ENCODE results near the gene CCDC102A. TPM values are rescaled to one million over a fixed set of nuclear protein-coding genes. Genes with fewer than 3 reads are reported as not detected.
"Not testable (repeated sequence)": the region's sequence is repeated elsewhere in the genome, so short reads cannot be mapped to it uniquely, and the experiment has no call there.

Gene CCDC102A
- total RNA-seq, 2 donors from 2014 or later, result 5.4 to 13.9 TPM

- no peak overlapping the region for H3K27ac Mint-ChIP-seq
- no peaks in the 10 kb centered on the region for H3K36me3 Mint-ChIP-seq
- DNase-seq (ENCODE audit: low spot score in 2 of 2) (no peak), ATAC-seq (no peak)
- H3K9me3 Mint-ChIP-seq, result no peaks in the 10 kb centered on the region
Measured at GRCh38 chr16:57503366-57503765, 33.0 kb downstream of the CCDC102A start.

DNA sequence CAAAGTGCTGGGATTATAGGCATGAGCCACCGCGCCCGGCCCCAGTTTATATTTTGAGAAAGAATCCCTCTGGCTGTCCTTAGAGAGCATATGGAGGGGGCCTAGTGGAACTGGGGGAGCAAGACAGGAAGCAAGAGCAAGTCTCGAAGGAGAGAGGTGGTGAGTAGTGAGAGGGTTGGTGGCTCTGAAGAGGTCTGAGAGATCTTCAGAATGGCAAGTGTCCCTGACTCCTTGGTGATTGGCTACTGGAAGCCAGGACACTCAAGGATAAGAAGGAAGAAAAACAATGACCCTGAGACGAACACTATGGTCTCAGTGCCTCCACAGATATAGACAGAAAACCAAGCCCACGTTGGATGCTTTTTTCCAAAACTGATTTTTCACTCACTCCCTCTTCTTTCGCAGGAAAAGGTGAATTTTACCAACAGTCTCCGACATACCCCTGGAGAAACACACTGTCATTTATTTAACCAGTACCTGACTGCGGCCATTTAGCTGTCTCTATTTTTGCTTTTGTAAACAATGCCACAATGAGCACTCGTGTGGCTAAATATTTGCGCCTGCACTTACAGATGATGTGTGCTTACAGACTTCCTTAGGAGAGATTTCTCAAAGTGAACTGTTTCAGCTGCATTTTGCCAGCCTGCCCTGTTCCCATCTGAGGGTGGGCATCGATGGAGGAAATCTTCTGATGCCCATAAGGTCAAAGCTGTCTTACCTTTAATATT lies 34.2 kb downstream of the CCDC102A start:
- ATAC-seq (no peak), DNase-seq (ENCODE audit: low spot score in 2 of 2) (no peak)
- no peaks in the 10 kb centered on the region for H3K36me3 Mint-ChIP-seq
- no peaks in the 10 kb centered on the region for H3K9me3 Mint-ChIP-seq
- H3K27ac Mint-ChIP-seq, result no peak overlapping the region

DNA sequence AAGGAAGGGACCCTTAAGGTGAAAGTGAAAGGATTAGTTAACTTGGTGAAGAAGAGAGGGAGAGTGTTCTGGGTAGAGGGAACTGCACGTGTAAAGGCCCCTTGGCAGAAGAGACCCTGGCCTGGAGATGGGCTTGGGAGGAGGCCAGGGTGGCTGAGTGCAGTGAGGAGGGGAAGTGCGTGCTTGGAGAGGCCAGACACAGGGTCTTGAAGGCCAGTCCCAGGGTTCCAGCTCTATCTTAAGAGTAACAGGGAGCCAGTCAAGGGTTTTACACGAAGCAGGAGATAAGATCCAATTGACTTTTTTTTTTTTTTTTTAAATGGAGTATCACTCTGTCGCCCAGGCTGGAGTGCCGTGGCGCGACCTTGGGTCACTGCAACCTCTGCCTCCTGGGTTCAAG lies 34.9 kb downstream of the CCDC102A start:
- DNase-seq (ENCODE audit: low spot score in 2 of 2) (no peak), ATAC-seq (no peak)
- no peaks in the 10 kb centered on the region for H3K36me3 Mint-ChIP-seq
- peak overlapping the region; percentile 6 to 75 for H3K27ac Mint-ChIP-seq
- H3K9me3 Mint-ChIP-seq, result no peaks in the 10 kb centered on the region

DNA sequence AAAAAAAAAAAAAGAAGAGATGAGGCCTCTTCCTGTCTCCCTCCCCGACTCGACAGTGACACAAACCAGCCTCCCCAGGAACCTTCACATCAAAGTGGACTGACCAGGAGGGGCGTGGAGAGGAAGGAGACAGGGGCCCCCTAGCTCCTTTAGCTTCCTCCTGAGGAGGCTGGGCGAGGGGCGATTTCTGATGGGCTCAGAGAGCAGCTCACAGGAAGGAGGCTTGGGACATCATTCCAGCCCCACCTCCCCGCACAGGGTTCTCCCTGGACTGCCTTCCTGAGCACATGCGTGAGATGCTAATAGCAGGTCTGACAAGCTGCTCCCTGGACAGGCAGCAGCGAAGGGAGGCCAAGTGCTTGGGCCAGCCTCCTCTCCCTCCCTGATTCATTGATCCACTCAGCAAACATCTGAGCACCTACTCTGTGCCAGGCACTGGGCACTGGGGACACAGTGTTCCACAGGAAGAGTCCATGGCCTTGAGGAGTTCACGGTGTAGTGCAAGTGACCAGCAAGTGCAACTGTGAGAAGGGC lies 35.7 kb downstream of the CCDC102A start:
- no peak for DNase-seq (ENCODE audit: low spot score in 2 of 2)

DNA sequence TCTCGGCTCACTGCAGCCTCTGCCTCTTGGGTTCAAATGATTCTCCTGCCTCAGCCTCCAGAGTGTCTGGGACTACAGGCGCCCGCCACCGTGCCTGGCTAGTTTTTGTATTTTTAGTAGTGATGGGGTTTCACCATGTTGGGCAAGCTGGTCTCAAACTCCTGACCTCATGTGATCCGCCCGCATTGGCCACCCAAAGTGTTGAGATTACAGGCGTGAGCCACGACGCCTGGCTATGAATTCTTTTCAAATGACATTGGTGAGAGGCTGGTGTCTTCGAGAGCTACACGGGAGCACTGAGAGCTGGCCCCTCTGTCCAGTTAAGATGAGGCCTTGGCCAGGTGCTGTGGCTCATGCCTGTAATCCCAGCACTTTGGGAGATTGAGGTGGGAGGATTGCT lies 36.4 kb downstream of the CCDC102A start:
- H3K36me3 Mint-ChIP-seq; H3K27ac Mint-ChIP-seq; DNase-seq (ENCODE audit: low spot score in 2 of 2); H3K9me3 Mint-ChIP-seq; ATAC-seq: not testable (repeated sequence)

More for the DNA sequence above, 35.7 kb downstream of the CCDC102A start:
- ATAC-seq, result peak in 1 of 2 donors; percentile 61
- H3K27ac Mint-ChIP-seq, result peak overlapping the region in 1 of 2 donors; percentile 75
- H3K36me3 Mint-ChIP-seq, result no peaks in the 10 kb centered on the region
- no peaks in the 10 kb centered on the region for H3K9me3 Mint-ChIP-seq

DNA sequence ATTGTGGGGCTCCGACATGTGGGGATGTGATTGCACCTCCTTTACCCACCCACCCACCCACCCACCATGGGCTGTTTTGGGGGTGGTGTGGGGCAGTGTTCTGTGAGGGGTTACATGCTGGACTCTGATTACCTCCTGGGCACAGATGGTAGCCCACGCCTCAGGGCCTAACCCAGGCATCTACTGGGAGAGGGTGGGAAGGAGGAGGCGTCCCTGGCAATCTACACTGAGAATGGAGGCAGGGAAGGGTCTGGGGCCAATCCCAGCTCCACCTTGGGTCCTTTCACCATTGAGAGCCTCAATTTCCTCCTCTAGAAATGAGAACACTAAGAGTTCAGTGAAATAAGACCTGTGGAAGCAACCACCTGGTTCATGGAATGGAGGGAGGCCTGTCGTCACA lies 38.3 kb downstream of the CCDC102A start:
- Mint-ChIP-seq H3K36me3 (no peaks in the 10 kb centered on the region), H3K27ac (no peak overlapping the region), H3K9me3 (no peaks in the 10 kb centered on the region)
- ATAC-seq (no peak), DNase-seq (ENCODE audit: low spot score in 2 of 2) (no peak)

- ATAC-seq (no peak), DNase-seq (ENCODE audit: low spot score in 2 of 2) (no peak)
- Mint-ChIP-seq H3K27ac (no peak overlapping the region), H3K36me3 (no peaks in the 10 kb centered on the region), H3K9me3 (no peaks in the 10 kb centered on the region)
Measured at GRCh38 chr16:57497121-57497520, 39.2 kb downstream of the CCDC102A start.

GRCh38 chr16:57493767-57494166 lies 42.6 kb downstream of the CCDC102A start:
- Mint-ChIP-seq H3K27ac (no peak overlapping the region), H3K9me3 (no peaks in the 10 kb centered on the region), H3K36me3 (no peaks in the 10 kb centered on the region)
- ATAC-seq (no peak), DNase-seq (ENCODE audit: low spot score in 2 of 2) (no peak)

GRCh38 chr16:57489229-57489628 lies 47.1 kb downstream of the CCDC102A start:
- DNase-seq (ENCODE audit: low spot score in 2 of 2), result no peak
- ATAC-seq, result no peak
- Mint-ChIP-seq H3K27ac (no peak overlapping the region), H3K36me3 (no peaks in the 10 kb centered on the region), H3K9me3 (no peaks in the 10 kb centered on the region)

- no peak for ATAC-seq
- Mint-ChIP-seq H3K36me3 (no peaks in the 10 kb centered on the region), H3K9me3 (no peaks in the 10 kb centered on the region), H3K27ac (peak overlapping the region; percentile 83 to 84)
- DNase-seq (ENCODE audit: low spot score in 2 of 2), result no peak
Measured at GRCh38 chr16:57486858-57487834, 49.2 kb downstream of the CCDC102A start.

GRCh38 chr16:57485916-57486857 lies 50.2 kb downstream of the CCDC102A start, which contains the start of gene DOK4:
Gene DOK4, minus strand, starts transcription at chr16:57486493. Its CDS starts 6,986 bp downstream, at chr16:57479507.
- DNase-seq (ENCODE audit: low spot score in 2 of 2), result peak; percentile 71 to 86
- H3K9me3 Mint-ChIP-seq, result no peaks in the 10 kb centered on the region
- H3K27ac Mint-ChIP-seq, result peak within 1 kb of the TSS; percentile 83 to 84
- ATAC-seq, result peak; percentile 89 to 98
- H3K36me3 Mint-ChIP-seq, result no peaks in the 10 kb centered on the region

GRCh38 chr16:57485091-57485915 lies 51.1 kb downstream of the CCDC102A start:
- ATAC-seq (no peak), DNase-seq (ENCODE audit: low spot score in 2 of 2) (no peak)
- Mint-ChIP-seq H3K27ac (peak overlapping the region; percentile 39 to 81), H3K9me3 (no peaks in the 10 kb centered on the region), H3K36me3 (no peaks in the 10 kb centered on the region)

DNA sequence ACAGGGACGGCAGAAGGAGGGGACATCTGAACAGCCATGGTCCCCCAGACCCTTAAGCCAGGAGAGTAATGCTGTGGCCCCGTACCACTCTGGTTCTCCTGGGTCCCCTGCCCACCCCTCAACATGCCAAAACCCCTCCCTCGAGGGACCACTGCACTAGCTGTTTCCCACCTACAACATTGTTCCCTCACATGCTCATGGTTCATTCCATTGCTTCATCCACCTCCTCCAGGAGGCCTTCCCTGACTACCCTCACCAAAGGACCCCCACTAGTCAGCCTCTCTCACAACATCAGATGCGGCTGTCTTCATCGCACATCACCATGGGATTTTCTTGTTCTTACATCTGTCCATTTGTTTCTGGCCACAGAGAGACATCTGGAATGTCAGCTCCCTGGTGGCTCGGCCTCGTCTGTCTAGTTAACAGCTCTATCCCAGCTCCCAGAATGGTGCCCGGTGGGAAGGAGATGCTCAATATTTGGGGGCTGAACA lies 51.8 kb downstream of the CCDC102A start:
- Mint-ChIP-seq H3K9me3 (no peaks in the 10 kb centered on the region), H3K27ac (no peak overlapping the region), H3K36me3 (no peaks in the 10 kb centered on the region)
- DNase-seq (ENCODE audit: low spot score in 2 of 2) (no peak), ATAC-seq (no peak)

DNA sequence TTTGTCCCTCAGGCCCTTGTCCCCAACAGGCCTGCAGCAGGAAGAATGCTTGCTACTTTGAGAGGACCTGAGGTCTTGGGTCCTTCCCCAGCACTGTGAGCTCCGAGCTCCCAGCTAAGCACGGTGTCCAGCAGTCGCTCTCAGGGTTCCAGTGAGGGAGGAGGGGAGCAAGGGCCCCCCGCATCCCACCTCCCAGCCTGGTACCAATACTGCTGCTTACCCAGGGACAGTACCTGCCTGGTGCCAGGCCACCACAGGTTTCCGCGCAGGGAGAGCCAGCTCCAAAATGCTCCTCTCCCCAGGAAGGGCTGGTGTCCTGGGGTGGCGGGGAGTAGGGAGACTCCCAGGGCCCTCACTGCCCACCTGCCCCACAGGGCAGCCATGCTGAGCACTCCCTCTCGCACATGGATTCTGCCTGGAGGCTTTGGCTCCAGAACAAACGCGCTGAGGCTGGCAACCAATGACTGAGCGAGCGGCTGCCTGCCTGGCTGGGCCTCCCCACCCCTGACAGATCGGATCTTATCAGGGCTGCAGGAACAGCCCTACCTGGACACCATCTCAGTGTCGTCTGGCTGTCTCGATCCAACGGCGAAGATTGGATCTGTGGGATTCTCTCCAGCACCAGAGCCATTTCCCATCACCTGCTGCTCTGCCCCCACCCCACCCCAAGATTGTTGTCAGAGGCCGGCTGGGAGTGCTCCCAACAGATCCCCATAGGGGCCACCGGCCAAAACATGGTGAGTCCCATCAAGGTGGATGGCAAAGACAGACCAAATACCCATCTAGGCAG lies 52.5 kb downstream of the CCDC102A start:
- Mint-ChIP-seq H3K9me3 (no peaks in the 10 kb centered on the region), H3K27ac (no peak overlapping the region), H3K36me3 (no peaks in the 10 kb centered on the region)
- no peak for ATAC-seq
- DNase-seq (ENCODE audit: low spot score in 2 of 2), result no peak
